ENCODE data around the gene SLC30A7.

SLC30A7 gene

GRCh38 chr1:101030881-101031280, 135.0 kb downstream of the SLC30A7 start:
- DNase-seq, result no peak
